PC-9 (cell line): ENCODE measurements around the gene TCF4.

Source experiments
- EZH2 ChIP-seq: fragments of 200-600 bp; sonication (generic); IDR thresholded peaks from 2 replicates; pipeline ENCODE4 v1.8.0; 2017; ENCODE audit warnings: antibody characterized with exemption, low read depth
- TF ChIP-seq, protein P1 (sequence below): fragments of 200-600 bp; sonication (generic); conservative IDR thresholded peaks from 2 replicates; pipeline ENCODE4 v1.6.1; 2017; ENCODE audit warnings: mixed run types, antibody characterized with exemption, mild to moderate bottlenecking, moderate library complexity

- TF ChIP-seq, protein P1, sequence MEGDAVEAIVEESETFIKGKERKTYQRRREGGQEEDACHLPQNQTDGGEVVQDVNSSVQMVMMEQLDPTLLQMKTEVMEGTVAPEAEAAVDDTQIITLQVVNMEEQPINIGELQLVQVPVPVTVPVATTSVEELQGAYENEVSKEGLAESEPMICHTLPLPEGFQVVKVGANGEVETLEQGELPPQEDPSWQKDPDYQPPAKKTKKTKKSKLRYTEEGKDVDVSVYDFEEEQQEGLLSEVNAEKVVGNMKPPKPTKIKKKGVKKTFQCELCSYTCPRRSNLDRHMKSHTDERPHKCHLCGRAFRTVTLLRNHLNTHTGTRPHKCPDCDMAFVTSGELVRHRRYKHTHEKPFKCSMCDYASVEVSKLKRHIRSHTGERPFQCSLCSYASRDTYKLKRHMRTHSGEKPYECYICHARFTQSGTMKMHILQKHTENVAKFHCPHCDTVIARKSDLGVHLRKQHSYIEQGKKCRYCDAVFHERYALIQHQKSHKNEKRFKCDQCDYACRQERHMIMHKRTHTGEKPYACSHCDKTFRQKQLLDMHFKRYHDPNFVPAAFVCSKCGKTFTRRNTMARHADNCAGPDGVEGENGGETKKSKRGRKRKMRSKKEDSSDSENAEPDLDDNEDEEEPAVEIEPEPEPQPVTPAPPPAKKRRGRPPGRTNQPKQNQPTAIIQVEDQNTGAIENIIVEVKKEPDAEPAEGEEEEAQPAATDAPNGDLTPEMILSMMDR, result no peak
- no peak for TF ChIP-seq EZH2
Observed at GRCh38 chr18:55414475-55414874, 173.5 kb downstream of the TCF4 start.
